ENCODE results near the gene PHF20. TPM values are rescaled to one million over a fixed set of nuclear protein-coding genes. Genes with fewer than 3 reads are reported as not detected.
"Not testable (repeated sequence)": the region's sequence is repeated elsewhere in the genome, so short reads cannot be mapped to it uniquely, and the experiment has no call there.

PHF20 gene
- total RNA-seq, 1 experiment from 2014 or later, result 15.1 TPM

- no peak for DNase-seq (ENCODE audit: low read depth)
These were observed 146.2 kb downstream of the PHF20 start for GRCh38 chr20:35918021-35918420.

- DNase-seq (ENCODE audit: low read depth), result no peak
These were observed 148.7 kb downstream of the PHF20 start for GRCh38 chr20:35920523-35920922.

- DNase-seq (ENCODE audit: low read depth), result no peak
These were observed 157.5 kb downstream of the PHF20 start for GRCh38 chr20:35929301-35929700.

GRCh38 chr20:35934050-35934449 is 162.2 kb downstream of the PHF20 start:
- no peak for DNase-seq (ENCODE audit: low read depth)

- DNase-seq (ENCODE audit: low read depth), result no peak
These were observed 167.4 kb downstream of the PHF20 start for GRCh38 chr20:35939264-35939663.

- no peak for DNase-seq (ENCODE audit: low read depth)
These were observed 169.8 kb downstream of the PHF20 start for GRCh38 chr20:35941620-35942019.

GRCh38 chr20:35942243-35942642 is 170.4 kb downstream of the PHF20 start:
- no peak for DNase-seq (ENCODE audit: low read depth)

GRCh38 chr20:35947489-35947888 is 175.7 kb downstream of the PHF20 start:
- DNase-seq (ENCODE audit: low read depth), result peak; percentile 27

GRCh38 chr20:35947907-35948306 is 176.1 kb downstream of the PHF20 start:
- no peak for DNase-seq (ENCODE audit: low read depth)

- DNase-seq (ENCODE audit: low read depth), result no peak
These were observed 178.3 kb downstream of the PHF20 start for GRCh38 chr20:35950093-35950492.

- not testable (repeated sequence) for DNase-seq (ENCODE audit: low read depth)
These were observed 180.3 kb downstream of the PHF20 start for GRCh38 chr20:35952080-35952479.

GRCh38 chr20:35952480-35953386 is 180.9 kb downstream of the PHF20 start:
- peak; percentile 10 for DNase-seq (ENCODE audit: low read depth)

GRCh38 chr20:35953387-35954199 is 181.8 kb downstream of the PHF20 start:
- DNase-seq (ENCODE audit: low read depth), result peak; percentile 45

GRCh38 chr20:35954200-35954906 is 182.5 kb downstream of the PHF20 start, which contains the start of gene SCAND1:
SCAND1 (minus strand) TSS chr20:35954502; CDS start chr20:35954284, 218 bp downstream.
- peak; percentile 97 for DNase-seq (ENCODE audit: low read depth)

- DNase-seq (ENCODE audit: low read depth), result peak; percentile 21
These were observed 183.1 kb downstream of the PHF20 start for GRCh38 chr20:35954907-35955251.

- no peak for DNase-seq (ENCODE audit: low read depth)
These were observed 184.8 kb downstream of the PHF20 start for GRCh38 chr20:35956616-35957015.

GRCh38 chr20:35959291-35959690 is 187.5 kb downstream of the PHF20 start:
- DNase-seq (ENCODE audit: low read depth), result not testable (repeated sequence)

- no peak for DNase-seq (ENCODE audit: low read depth)
These were observed 192.1 kb downstream of the PHF20 start for GRCh38 chr20:35963878-35964277.

- DNase-seq (ENCODE audit: low read depth), result no peak
These were observed 196.3 kb downstream of the PHF20 start, which contains the start of gene CNBD2 for GRCh38 chr20:35967979-35968640. CNBD2 (plus strand) TSS chr20:35968590; CDS start chr20:35968763, 173 bp downstream.

- no peak for DNase-seq (ENCODE audit: low read depth)
These were observed 197.1 kb downstream of the PHF20 start for GRCh38 chr20:35968930-35969329.

GRCh38 chr20:35971981-35972380 is 200.2 kb downstream of the PHF20 start:
- DNase-seq (ENCODE audit: low read depth), result no peak
